Measurements from ENCODE around the gene TRMT13.

GRCh38 chr1:100101564-100101963, 31.4 kb upstream of the TRMT13 start:
- TF ChIP-seq CTCF (IDR thresholded peaks at IDR 0.05) (no peak), ZFX (IDR thresholded peaks at IDR 0.05; ENCODE audit: borderline replicate concordance) (no peak)
